Measurements from ENCODE around the gene MEIS1.
"Not testable (repeated sequence)": the region's sequence is repeated elsewhere in the genome, so short reads cannot be mapped to it uniquely, and the experiment has no call there.

The MEIS1 gene

GRCh38 chr2:66434679-66435548, at the start of gene MEIS1:
Gene MEIS1, plus strand, starts transcription at chr2:66435125. Its CDS starts 732 bp downstream, at chr2:66435857.
- Histone ChIP-seq H3K9ac (ENCODE audit: insufficient read length) (peak within 1 kb of the TSS; percentile 99), H3K36me3 (ENCODE audit: insufficient read depth, low read length) (peaks cover 39% of the 10 kb centered on the region), H3K27ac (peak within 1 kb of the TSS; percentile 100), H3K4me3 (peak within 1 kb of the TSS; percentile 82), H3K9me3 (ENCODE audit: low read depth, low read length) (no peaks in the 10 kb centered on the region)
- TF ChIP-seq POLR2AphosphoS5 (IDR thresholded peaks at IDR 0.05; ENCODE audit: borderline replicate concordance, low read depth, low read length) (peak; percentile 97), FOXP2 (optimal IDR thresholded peaks at IDR 0.05; ENCODE audit: control extremely low read depth, extremely low read length, insufficient read depth) (peak; percentile 75), EZH2 (IDR thresholded peaks at IDR 0.05) (no peak)
- peak; percentile 97 for DNase-seq (ENCODE audit: low read depth, low spot score)

- Histone ChIP-seq H3K36me3 (ENCODE audit: insufficient read depth, low read length) (no peaks in the 10 kb centered on the region), H3K9ac (ENCODE audit: insufficient read length) (peak overlapping the region; percentile 61), H3K9me3 (ENCODE audit: low read depth, low read length) (no peaks in the 10 kb centered on the region), H3K4me3 (no peak overlapping the region), H3K27ac (peak overlapping the region; percentile 59; the same call in 1 of the 2 replicates)
- no peak for DNase-seq (ENCODE audit: low read depth, low spot score)
- TF ChIP-seq POLR2AphosphoS5 (IDR thresholded peaks at IDR 0.05; ENCODE audit: borderline replicate concordance, low read depth, low read length) (no peak), FOXP2 (optimal IDR thresholded peaks at IDR 0.05; ENCODE audit: control extremely low read depth, extremely low read length, insufficient read depth) (no peak), EZH2 (IDR thresholded peaks at IDR 0.05) (no peak)
Measured at GRCh38 chr2:66387016-66387753, 47.7 kb upstream of the MEIS1 start.

DNA sequence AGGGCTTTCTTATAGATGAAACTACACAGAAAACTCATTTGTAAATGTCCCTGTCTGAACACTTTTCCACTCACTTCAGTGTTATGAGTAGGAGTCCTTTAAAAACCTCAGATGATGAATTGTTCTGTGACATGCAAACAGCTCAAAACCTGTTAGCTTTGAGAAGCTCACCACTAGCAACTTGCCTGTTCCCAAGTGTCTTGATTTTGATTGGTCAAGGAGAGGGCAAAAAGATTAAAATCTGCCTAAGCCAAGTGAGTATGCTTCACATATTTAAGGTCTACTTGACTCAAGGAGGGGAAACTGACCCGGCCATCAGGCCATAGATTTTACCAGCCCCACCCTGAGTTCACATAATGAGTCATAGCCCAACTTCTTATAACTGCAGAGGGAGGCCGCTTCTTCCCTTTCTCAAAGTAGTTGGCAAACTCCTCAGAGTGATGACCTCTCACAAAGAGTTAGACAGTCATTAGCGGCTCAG, 45.2 kb upstream of the MEIS1 start:
- TF ChIP-seq FOXP2 (optimal IDR thresholded peaks at IDR 0.05; ENCODE audit: control extremely low read depth, extremely low read length, insufficient read depth) (no peak), POLR2AphosphoS5 (IDR thresholded peaks at IDR 0.05; ENCODE audit: borderline replicate concordance, low read depth, low read length) (no peak), EZH2 (IDR thresholded peaks at IDR 0.05) (no peak)
- H3K9ac ChIP-seq (ENCODE audit: insufficient read length), result no peak overlapping the region
- H3K36me3 ChIP-seq (ENCODE audit: insufficient read depth, low read length), result no peaks in the 10 kb centered on the region
- DNase-seq (ENCODE audit: low read depth, low spot score), result no peak
- no peak overlapping the region; the same call in 1 of the 2 replicates for H3K27ac ChIP-seq
- H3K4me3 ChIP-seq, result no peak overlapping the region
- H3K9me3 ChIP-seq (ENCODE audit: low read depth, low read length), result no peaks in the 10 kb centered on the region

DNA sequence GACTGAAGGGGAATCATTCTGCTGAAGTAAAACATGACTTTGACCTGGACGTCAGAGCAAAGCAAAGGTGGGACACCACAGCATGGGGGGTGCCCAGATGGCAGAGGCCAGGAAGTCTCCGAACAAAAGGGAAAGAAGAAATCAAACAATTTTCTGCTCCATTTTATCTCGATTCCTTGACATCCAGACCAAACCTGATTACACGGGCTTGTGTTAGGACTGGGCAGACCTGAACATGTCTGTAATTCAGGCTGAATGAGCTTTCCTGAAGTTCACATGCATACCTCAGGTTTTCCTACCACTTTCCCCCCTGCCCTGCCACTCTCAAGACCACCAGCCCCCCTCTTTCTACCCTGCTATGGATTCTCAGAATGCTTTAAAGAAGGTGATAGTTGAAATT, 44.8 kb upstream of the MEIS1 start:
- no peaks in the 10 kb centered on the region for H3K36me3 ChIP-seq (ENCODE audit: insufficient read depth, low read length)
- no peak overlapping the region for H3K4me3 ChIP-seq
- no peak overlapping the region for H3K9ac ChIP-seq (ENCODE audit: insufficient read length)
- H3K9me3 ChIP-seq (ENCODE audit: low read depth, low read length), result no peaks in the 10 kb centered on the region
- TF ChIP-seq FOXP2 (optimal IDR thresholded peaks at IDR 0.05; ENCODE audit: control extremely low read depth, extremely low read length, insufficient read depth) (no peak), POLR2AphosphoS5 (IDR thresholded peaks at IDR 0.05; ENCODE audit: borderline replicate concordance, low read depth, low read length) (no peak), EZH2 (IDR thresholded peaks at IDR 0.05) (no peak)
- H3K27ac ChIP-seq, result no peak overlapping the region
- DNase-seq (ENCODE audit: low read depth, low spot score), result no peak

DNA sequence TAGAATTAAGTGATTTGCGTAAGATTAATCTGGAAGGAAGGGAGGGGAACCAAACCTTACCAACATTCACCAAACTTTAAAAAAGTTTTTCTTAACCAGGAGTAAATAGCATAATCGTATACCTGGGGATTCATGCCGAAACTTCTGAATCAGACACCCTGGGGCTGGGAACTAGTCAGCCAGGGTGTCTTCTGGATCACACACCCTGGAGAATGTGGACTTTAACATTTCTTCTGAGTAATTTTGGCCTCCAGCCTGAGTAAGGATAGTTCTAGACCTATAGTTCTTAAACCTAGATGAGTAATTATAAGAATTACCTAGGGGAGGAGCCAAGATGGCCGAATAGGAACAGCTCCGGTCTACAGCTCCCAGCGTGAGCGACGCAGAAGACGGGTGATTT, 44.1 kb upstream of the MEIS1 start:
- no peak for DNase-seq (ENCODE audit: low read depth, low spot score)
- no peak for TF ChIP-seq POLR2AphosphoS5 (IDR thresholded peaks at IDR 0.05; ENCODE audit: borderline replicate concordance, low read depth, low read length)
- TF ChIP-seq EZH2 (IDR thresholded peaks at IDR 0.05), result no peak
- no peak for TF ChIP-seq FOXP2 (optimal IDR thresholded peaks at IDR 0.05; ENCODE audit: control extremely low read depth, extremely low read length, insufficient read depth)
- H3K27ac ChIP-seq, result no peak overlapping the region
- H3K4me3 ChIP-seq, result no peak overlapping the region
- H3K36me3 ChIP-seq (ENCODE audit: insufficient read depth, low read length), result no peaks in the 10 kb centered on the region
- H3K9me3 ChIP-seq (ENCODE audit: low read depth, low read length), result no peaks in the 10 kb centered on the region
- no peak overlapping the region for H3K9ac ChIP-seq (ENCODE audit: insufficient read length)

DNA sequence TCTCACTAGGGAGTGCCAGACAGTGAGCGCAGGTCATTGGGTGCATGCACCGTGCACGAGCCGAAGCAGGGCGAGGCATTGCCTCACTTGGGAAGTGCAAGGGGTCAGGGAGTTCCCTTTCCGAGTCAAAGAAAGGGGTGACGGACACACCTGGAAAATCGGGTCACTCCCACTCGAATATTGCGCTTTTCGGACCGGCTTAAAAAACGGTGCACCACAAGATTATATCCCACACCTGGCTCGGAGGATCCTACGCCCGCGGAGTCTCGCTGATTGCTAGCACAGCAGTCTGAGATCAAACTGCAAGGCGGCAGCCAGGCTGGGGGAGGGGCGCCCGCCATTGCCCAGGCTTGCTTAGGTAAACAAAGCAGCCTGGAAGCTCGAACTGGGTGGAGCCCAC, 43.7 kb upstream of the MEIS1 start:
- not testable (repeated sequence) for H3K27ac ChIP-seq; H3K9me3 ChIP-seq (ENCODE audit: low read depth, low read length); H3K36me3 ChIP-seq (ENCODE audit: insufficient read depth, low read length); H3K4me3 ChIP-seq; DNase-seq (ENCODE audit: low read depth, low spot score); H3K9ac ChIP-seq (ENCODE audit: insufficient read length)

GRCh38 chr2:66405473-66405872, 29.5 kb upstream of the MEIS1 start:
- Histone ChIP-seq H3K4me3 (no peak overlapping the region), H3K27ac (no peak overlapping the region), H3K36me3 (ENCODE audit: insufficient read depth, low read length) (no peaks in the 10 kb centered on the region), H3K9me3 (ENCODE audit: low read depth, low read length) (peaks cover 3% of the 10 kb centered on the region; the same call in 1 of the 2 replicates), H3K9ac (ENCODE audit: insufficient read length) (no peak overlapping the region)
- no peak for TF ChIP-seq POLR2AphosphoS5 (IDR thresholded peaks at IDR 0.05; ENCODE audit: borderline replicate concordance, low read depth, low read length)
- no peak for DNase-seq (ENCODE audit: low read depth, low spot score)

GRCh38 chr2:66408905-66409304, 26.0 kb upstream of the MEIS1 start:
- no peak overlapping the region for H3K4me3 ChIP-seq
- no peak overlapping the region for H3K9ac ChIP-seq (ENCODE audit: insufficient read length)
- H3K9me3 ChIP-seq (ENCODE audit: low read depth, low read length), result no peaks in the 10 kb centered on the region
- TF ChIP-seq EZH2 (IDR thresholded peaks at IDR 0.05) (no peak), POLR2AphosphoS5 (IDR thresholded peaks at IDR 0.05; ENCODE audit: borderline replicate concordance, low read depth, low read length) (no peak), FOXP2 (optimal IDR thresholded peaks at IDR 0.05; ENCODE audit: control extremely low read depth, extremely low read length, insufficient read depth) (no peak)
- no peak for DNase-seq (ENCODE audit: low read depth, low spot score)
- H3K27ac ChIP-seq, result no peak overlapping the region
- no peaks in the 10 kb centered on the region for H3K36me3 ChIP-seq (ENCODE audit: insufficient read depth, low read length)
